Measurements from ENCODE around the gene SVIL.

DNA sequence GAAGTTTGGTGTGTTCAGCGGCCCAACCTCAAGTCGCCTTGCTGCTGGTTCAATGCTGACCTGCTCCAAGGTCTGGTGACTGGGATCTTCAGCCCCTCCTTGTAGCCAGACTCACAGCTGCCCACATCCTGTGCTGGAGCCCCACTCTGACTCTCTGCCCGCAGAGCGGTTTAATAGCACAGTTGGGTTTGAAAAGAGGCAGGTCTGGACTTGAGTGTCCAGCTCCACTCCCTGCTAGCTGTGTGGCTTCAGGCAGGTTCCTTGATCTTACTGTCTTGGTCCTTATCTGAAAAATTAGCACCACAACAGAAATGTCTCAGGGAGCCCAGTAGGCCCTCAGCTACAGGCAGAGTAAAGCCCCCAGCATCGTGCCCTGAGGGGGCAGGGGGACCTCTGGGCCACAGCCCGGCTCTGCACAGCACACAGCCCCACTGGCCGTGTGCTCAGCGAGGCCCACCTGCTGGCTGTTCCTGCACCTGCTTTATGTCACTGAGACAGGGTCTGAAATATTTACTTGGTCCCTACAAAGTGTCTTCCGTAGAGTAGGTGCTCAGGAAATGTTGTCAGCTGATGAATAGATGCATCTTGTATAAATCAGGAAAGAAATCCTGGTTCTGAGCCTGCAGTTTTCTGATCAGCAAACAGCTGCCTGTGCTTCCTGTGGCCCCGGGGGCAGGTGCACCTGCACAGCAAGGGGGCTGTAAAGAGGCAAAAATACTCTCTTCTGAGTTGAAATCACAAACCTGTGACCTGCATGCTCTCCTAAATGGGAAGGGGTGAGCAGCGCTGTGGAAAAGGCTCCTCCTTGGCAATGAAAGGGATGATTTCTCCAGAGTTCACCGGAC is 155.5 kb downstream of the SVIL start:
- TF ChIP-seq, protein P1, sequence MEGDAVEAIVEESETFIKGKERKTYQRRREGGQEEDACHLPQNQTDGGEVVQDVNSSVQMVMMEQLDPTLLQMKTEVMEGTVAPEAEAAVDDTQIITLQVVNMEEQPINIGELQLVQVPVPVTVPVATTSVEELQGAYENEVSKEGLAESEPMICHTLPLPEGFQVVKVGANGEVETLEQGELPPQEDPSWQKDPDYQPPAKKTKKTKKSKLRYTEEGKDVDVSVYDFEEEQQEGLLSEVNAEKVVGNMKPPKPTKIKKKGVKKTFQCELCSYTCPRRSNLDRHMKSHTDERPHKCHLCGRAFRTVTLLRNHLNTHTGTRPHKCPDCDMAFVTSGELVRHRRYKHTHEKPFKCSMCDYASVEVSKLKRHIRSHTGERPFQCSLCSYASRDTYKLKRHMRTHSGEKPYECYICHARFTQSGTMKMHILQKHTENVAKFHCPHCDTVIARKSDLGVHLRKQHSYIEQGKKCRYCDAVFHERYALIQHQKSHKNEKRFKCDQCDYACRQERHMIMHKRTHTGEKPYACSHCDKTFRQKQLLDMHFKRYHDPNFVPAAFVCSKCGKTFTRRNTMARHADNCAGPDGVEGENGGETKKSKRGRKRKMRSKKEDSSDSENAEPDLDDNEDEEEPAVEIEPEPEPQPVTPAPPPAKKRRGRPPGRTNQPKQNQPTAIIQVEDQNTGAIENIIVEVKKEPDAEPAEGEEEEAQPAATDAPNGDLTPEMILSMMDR (conservative IDR thresholded peaks at IDR 0.05; ENCODE audit: low read length) = 0 out of 2 replicates have a peak, but pooled peaks have one; percentile 26
- TF ChIP-seq EZH2phosphoT487 (IDR thresholded peaks at IDR 0.05; ENCODE audit: borderline replicate concordance, low read depth, low read length) = no peak
